Fibroblast of mammary gland (primary cell): Measurements from ENCODE around the gene ZCWPW2.

Experiments
- DNase-seq: peaks from one replicate; pipeline ENCODE4 v3.0.0-alpha.2; 2010; ENCODE audit warnings: low read depth
- H3K4me3 ChIP-seq: 2 replicates; pipeline ENCODE4 v1.5.1; 2011; ENCODE audit warnings: low read depth, mild to moderate bottlenecking, low read length, moderate library complexity; ENCODE audit not compliant: control insufficient read depth
- TF ChIP-seq, protein P1 (sequence below): conservative IDR thresholded peaks from 2 replicates; pipeline ENCODE4 v1.5.1; 2011; ENCODE audit warnings: low read depth, low read length, inconsistent platforms; ENCODE audit not compliant: control insufficient read depth, insufficient read depth

The ZCWPW2 gene

DNA sequence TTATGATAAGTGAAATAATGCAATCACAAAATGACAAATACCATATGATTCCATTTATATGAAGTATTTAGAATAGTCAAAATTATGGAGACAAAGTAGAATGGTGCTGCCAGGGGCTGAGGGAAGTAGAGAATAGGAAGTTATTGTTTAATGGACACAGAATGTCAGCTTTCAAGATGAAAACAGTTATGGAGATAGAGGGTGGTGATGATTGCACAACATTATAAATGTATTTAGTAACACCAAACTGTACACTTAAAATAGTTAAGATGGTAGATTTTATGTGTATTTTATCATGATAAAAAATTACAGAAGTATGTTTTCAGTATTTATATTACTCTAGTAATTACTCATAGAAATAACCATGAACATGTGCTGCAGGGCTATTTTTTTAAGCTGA is 100.9 kb downstream of the ZCWPW2 start:
- H3K4me3 ChIP-seq = no peak overlapping the region
- DNase-seq = no peak
- TF ChIP-seq, protein P1, sequence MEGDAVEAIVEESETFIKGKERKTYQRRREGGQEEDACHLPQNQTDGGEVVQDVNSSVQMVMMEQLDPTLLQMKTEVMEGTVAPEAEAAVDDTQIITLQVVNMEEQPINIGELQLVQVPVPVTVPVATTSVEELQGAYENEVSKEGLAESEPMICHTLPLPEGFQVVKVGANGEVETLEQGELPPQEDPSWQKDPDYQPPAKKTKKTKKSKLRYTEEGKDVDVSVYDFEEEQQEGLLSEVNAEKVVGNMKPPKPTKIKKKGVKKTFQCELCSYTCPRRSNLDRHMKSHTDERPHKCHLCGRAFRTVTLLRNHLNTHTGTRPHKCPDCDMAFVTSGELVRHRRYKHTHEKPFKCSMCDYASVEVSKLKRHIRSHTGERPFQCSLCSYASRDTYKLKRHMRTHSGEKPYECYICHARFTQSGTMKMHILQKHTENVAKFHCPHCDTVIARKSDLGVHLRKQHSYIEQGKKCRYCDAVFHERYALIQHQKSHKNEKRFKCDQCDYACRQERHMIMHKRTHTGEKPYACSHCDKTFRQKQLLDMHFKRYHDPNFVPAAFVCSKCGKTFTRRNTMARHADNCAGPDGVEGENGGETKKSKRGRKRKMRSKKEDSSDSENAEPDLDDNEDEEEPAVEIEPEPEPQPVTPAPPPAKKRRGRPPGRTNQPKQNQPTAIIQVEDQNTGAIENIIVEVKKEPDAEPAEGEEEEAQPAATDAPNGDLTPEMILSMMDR = no peak

- no peak for DNase-seq
- H3K4me3 ChIP-seq = no peak overlapping the region
- TF ChIP-seq, protein P1 = no peak
Measured at GRCh38 chr3:28462866-28463265, 114.3 kb downstream of the ZCWPW2 start.

GRCh38 chr3:28467414-28467813 is 118.9 kb downstream of the ZCWPW2 start:
- DNase-seq = peak; percentile 7

GRCh38 chr3:28476194-28476593 is 127.7 kb downstream of the ZCWPW2 start:
- DNase-seq = peak; percentile 69
- TF ChIP-seq, protein P1 = peak; percentile 57
- no peak overlapping the region for H3K4me3 ChIP-seq

More at GRCh38 chr3:28467414-28467813, 118.9 kb downstream of the ZCWPW2 start:
- H3K4me3 ChIP-seq = no peak overlapping the region
- TF ChIP-seq, protein P1 = no peak

- DNase-seq = no peak
- TF ChIP-seq, protein P1 = no peak
- no peak overlapping the region for H3K4me3 ChIP-seq
Measured at GRCh38 chr3:28476764-28477163, 128.2 kb downstream of the ZCWPW2 start.

- TF ChIP-seq, protein P1 = no peak
- no peak for DNase-seq
- no peak overlapping the region for H3K4me3 ChIP-seq
Measured at GRCh38 chr3:28485164-28485563, 136.6 kb downstream of the ZCWPW2 start.

GRCh38 chr3:28495301-28495700 is 146.8 kb downstream of the ZCWPW2 start:
- no peak for DNase-seq
- TF ChIP-seq, protein P1 = no peak

More at GRCh38 chr3:28495301-28495700, 146.8 kb downstream of the ZCWPW2 start:
- no peak overlapping the region for H3K4me3 ChIP-seq
